GM18519 (cell line): Measurements from ENCODE around the gene CEP104.

ENCODE experiments used
- ATAC-seq: cut with Tn5 transposase; IDR thresholded peaks from one replicate; pipeline ENCODE4 v1.9.1; 2021; ENCODE audit warnings: mild to moderate bottlenecking, moderate library complexity; ENCODE audit not compliant: unreplicated experiment, low FRiP score

CEP104 gene

DNA sequence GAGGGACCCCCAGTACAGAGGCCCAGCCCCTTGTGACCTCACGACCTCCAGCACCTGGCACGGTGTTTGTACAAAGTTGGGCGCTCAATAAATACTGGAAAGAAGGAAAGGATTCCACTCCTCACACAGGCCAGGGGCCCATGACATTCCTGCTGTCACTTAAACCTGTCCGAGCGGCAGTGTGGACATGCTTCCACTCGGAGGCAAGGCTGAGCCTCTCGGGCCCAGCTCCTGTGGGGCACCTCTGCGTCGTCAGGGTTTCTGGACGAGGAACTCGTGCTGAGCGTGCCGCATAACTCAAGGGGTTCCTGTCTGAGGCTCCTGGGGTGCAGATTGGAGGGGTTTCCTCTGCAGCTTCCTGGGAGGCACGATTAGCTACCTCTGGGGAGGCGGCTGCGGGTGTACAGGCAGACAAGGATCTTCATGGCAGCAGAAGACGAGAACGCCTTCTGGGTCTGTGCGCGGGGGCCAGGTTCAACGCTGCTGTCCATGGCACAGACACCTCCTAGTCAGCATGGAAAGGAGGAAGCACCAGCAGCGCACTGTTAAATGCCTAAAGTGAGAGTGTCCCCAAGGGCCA, 88.1 kb downstream of the CEP104 start:
- no peak for ATAC-seq

DNA sequence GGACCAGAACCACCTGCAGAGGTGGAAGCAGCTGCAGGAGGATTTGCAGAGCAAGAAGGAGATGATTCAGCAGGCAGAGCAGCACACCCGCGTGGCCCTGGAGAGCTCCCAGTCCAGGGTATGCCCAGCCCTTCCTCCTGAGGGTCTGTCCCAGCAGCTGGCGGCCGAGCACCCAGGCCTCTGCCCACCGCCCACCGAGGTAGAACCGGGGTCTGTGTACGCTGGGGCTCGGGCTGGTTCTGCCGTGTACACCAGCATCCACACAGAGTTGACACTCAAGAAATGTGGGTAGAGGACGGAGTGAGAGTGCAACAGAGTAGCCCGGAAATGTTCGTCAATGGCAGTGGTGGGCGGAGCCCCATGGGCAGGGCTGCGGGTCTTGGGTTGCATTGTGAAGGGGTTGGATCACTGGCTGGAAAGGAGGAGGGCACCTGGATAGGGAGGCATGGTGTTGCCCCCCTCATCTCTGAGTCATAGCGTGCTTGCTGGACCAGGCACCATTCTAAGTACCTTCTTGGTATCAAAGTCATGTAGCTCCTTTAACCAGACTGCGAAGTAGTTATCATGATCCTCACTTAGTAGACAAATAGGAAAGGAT, 89.6 kb downstream of the CEP104 start:
- no peak for ATAC-seq

DNA sequence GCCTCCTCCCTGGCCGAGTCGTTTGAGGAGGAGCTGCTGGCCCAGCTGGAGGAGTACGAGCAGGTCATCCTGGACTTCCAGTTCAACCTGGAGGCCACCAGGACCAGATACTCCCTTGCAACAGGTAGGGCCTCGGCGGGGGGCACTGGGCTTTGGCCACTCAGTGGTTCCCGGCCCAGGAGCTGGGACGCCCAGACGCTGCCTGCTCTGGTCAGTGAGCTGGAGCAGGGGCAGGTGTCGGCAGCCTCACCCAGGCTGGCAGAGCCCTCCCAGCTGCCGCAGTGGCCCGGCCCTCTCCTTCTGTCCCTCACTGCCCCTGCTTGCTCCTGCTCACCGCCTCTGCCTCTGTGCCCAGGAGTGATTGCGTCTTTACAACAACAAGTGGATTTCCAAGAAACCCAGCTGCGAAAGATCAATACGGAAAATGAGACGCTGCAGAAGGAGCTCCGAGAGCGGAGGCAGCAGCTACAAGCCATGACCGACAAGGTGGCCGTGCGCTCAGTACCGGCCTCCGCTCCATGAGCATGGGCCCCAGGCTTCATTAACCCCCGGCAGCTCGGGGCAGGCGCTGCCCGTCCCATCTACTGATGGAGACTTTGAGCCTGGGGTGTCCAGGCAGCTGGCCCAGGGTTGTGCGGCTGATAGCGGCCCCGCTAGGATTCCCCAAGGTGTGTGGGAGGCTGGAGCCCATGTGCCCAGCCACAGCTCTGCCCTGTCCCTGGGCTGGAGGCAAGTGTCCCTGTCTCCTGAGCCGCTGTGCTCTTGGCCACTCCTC, 93.5 kb downstream of the CEP104 start:
- no peak for ATAC-seq

DNA sequence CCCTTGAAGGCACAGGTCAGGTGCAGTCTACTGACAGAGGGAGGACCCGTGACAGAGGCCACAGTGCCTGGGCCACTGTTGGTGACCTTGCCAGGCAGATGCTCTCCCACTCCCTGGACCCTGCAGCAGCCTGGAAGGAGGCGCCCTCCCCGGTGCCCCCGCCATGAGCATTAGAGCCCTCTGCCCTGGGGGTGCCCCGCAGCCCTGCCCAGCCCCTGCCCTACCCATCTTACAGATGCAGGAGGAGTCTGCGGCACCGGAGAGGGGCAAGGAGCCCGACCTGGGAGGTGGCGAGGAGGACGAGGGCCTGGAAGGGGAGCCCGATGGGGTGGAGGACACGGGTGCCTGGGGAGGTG, 94.2 kb downstream of the CEP104 start:
- ATAC-seq, result no peak

DNA sequence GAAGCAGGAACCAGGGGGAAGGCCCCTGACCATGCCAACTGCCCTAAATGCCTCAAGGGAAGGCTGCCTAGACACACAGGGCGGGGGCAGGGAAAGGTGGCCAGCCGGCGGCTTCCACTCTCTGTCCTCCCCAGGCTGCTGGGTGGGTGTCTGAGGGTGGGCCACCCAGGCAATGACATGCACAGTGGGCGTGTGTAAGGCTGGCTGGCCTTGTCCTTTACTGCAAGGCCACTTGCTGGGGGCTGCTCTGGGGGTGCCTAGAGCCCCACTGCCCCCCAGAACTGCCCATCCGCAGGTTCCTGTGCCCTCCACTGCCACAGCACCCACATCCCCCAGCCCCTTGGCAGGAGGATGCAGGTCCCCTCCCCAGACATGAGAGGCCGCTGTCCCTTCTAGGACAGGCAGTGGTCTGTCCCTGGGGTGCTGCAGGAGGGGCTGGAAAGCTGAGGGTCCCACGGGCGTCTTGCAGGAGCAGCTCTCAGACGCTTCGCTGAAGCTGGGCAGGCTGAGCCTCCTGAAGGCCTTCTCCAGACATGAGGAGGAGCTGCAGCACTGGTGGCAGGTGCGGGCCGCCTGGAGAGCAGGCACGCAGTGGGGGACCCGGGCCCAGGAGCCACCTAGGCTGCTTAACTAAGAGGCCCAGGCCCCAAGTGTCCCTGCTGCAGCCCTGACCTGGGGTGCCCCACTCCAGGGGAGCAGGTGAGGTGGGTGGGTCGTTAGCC, 94.7 kb downstream of the CEP104 start:
- no peak for ATAC-seq
